ENCODE results near the gene MTA3. TPM values are rescaled to one million over a fixed set of nuclear protein-coding genes. Genes with fewer than 3 reads are reported as not detected.
A peak's percentile ranks its signal among the peaks of the same experiment; 100 is the strongest.

The MTA3 gene
- total RNA-seq, 1 donor from 2014 or later, result 107 TPM

GRCh38 chr2:42659609-42660008, 91.2 kb downstream of the MTA3 start:
- Mint-ChIP-seq H3K9me3 (no peaks in the 10 kb centered on the region), H3K4me1 (no peaks in the 10 kb centered on the region), H3K27ac (no peak overlapping the region), H3K4me3 (no peak overlapping the region), H3K27me3 (ENCODE audit: low read depth) (no peaks in the 10 kb centered on the region), H3K36me3 (peaks cover 25% of the 10 kb centered on the region)
- TF ChIP-seq CTCF (IDR thresholded peaks at IDR 0.05; ENCODE audit: unreplicated experiment), result no peak
- DNase-seq (ENCODE audit: low spot score in 2 of 2, unreplicated experiment in 2 of 2), result no peak

- H3K27ac Mint-ChIP-seq, result peak overlapping the region; percentile 24
- no peaks in the 10 kb centered on the region for H3K9me3 Mint-ChIP-seq
- no peaks in the 10 kb centered on the region for H3K27me3 Mint-ChIP-seq (ENCODE audit: low read depth)
- DNase-seq (ENCODE audit: low spot score in 2 of 2, unreplicated experiment in 2 of 2), result peak; percentile 30 to 58
- peaks cover 12% of the 10 kb centered on the region for H3K36me3 Mint-ChIP-seq
- peak; percentile 77 for TF ChIP-seq CTCF (IDR thresholded peaks at IDR 0.05; ENCODE audit: unreplicated experiment)
- H3K4me1 Mint-ChIP-seq, result peaks cover 9% of the 10 kb centered on the region
- no peak overlapping the region for H3K4me3 Mint-ChIP-seq
These were observed 94.8 kb downstream of the MTA3 start for GRCh38 chr2:42663106-42663780.

GRCh38 chr2:42663828-42664227, 95.4 kb downstream of the MTA3 start:
- TF ChIP-seq CTCF (IDR thresholded peaks at IDR 0.05; ENCODE audit: unreplicated experiment), result no peak
- no peak overlapping the region for H3K4me3 Mint-ChIP-seq
- H3K4me1 Mint-ChIP-seq, result peaks cover 15% of the 10 kb centered on the region
- no peaks in the 10 kb centered on the region for H3K27me3 Mint-ChIP-seq (ENCODE audit: low read depth)
- peaks cover 11% of the 10 kb centered on the region for H3K36me3 Mint-ChIP-seq
- no peaks in the 10 kb centered on the region for H3K9me3 Mint-ChIP-seq
- no peak overlapping the region for H3K27ac Mint-ChIP-seq
- no peak for DNase-seq (ENCODE audit: low spot score in 2 of 2, unreplicated experiment in 2 of 2)

- Mint-ChIP-seq H3K9me3 (peaks cover 4% of the 10 kb centered on the region), H3K4me3 (no peak overlapping the region), H3K36me3 (peaks cover 17% of the 10 kb centered on the region), H3K27me3 (ENCODE audit: low read depth) (no peaks in the 10 kb centered on the region), H3K4me1 (peaks cover 5% of the 10 kb centered on the region), H3K27ac (no peak overlapping the region)
- no peak for TF ChIP-seq CTCF (IDR thresholded peaks at IDR 0.05; ENCODE audit: unreplicated experiment)
- no peak for DNase-seq (ENCODE audit: low spot score in 2 of 2, unreplicated experiment in 2 of 2)
These were observed 105.7 kb downstream of the MTA3 start for GRCh38 chr2:42673989-42674579.

- peaks cover 4% of the 10 kb centered on the region for H3K9me3 Mint-ChIP-seq
- H3K27me3 Mint-ChIP-seq (ENCODE audit: low read depth), result no peaks in the 10 kb centered on the region
- no peak overlapping the region for H3K27ac Mint-ChIP-seq
- no peak overlapping the region for H3K4me3 Mint-ChIP-seq
- DNase-seq (ENCODE audit: low spot score in 2 of 2, unreplicated experiment in 2 of 2), result no peak
- no peaks in the 10 kb centered on the region for H3K4me1 Mint-ChIP-seq
- H3K36me3 Mint-ChIP-seq, result peaks cover 14% of the 10 kb centered on the region
- TF ChIP-seq CTCF (IDR thresholded peaks at IDR 0.05; ENCODE audit: unreplicated experiment), result no peak
These were observed 107.4 kb downstream of the MTA3 start for GRCh38 chr2:42675815-42676214.

Measured in mesothelial cell of epicardium (in vitro differentiated cells).